AG04450 (cell line): ENCODE results near the gene PLEKHA6. TPM values are rescaled to one million over a fixed set of nuclear protein-coding genes. Genes with fewer than 3 reads are reported as not detected.

ENCODE experiments used
- CTCF ChIA-PET: fragments of 300-600, 350-600 bp; formaldehyde crosslinking; extraction: SDS; loops from one replicate; lab custom pipeline; 2022; ENCODE audit warnings: antibody characterized with exemption, inconsistent platforms; lab: Charles Lee
- POLR2A ChIA-PET: fragments of 350-600 bp; formaldehyde crosslinking; extraction: SDS; loops from one replicate; lab custom pipeline; 2021; ENCODE audit warnings: antibody characterized with exemption, inconsistent platforms; lab: Yijun Ruan, JAX
- DNase-seq: peaks from one replicate; pipeline ENCODE4 v3.0.0-alpha.2; 2011; ENCODE audit warnings: low read depth, low spot score
- H3K27ac ChIP-seq: one replicate; pipeline ENCODE4 v1.5.1; 2012; ENCODE audit warnings: low read depth, low read length, control low read depth
- H3K27me3 ChIP-seq: one replicate; pipeline ENCODE4 v1.6.0; 2012; ENCODE audit warnings: low read length; ENCODE audit not compliant: control insufficient read depth, insufficient read depth
- H3K4me3 ChIP-seq: 2 replicates; pipeline ENCODE4 v1.5.1; 2011; ENCODE audit warnings: mild to moderate bottlenecking, low read depth, low read length, control low read depth
- H3K9me3 ChIP-seq: 2 replicates; pipeline ENCODE4 v1.5.1; 2012; ENCODE audit warnings: low read length; ENCODE audit not compliant: control insufficient read depth, insufficient read depth
- CTCF ChIP-seq: IDR thresholded peaks from 2 replicates; pipeline ENCODE4 v1.5.1; 2011; ENCODE audit warnings: low read depth, low read length, control low read depth, inconsistent platforms
- polyA plus RNA-seq: library from polyadenylated mRNA; depleted of rRNA; stranded (reverse); fragments of >200 nt; gene quantifications from 2 replicates; pipeline ENCODE4 v1.2.3, GENCODE V29; 2011

PLEKHA6 gene
- polyA plus RNA-seq, 1 experiment = 6.8 TPM

GRCh38 chr1:204293605-204294337 lies 66.0 kb downstream of the PLEKHA6 start:
- ChIA-PET POLR2A (interaction anchor here (0.9 to 1.4 kb wide), 2 partner anchors 14 to 26 kb away, joined by 4 read pairs; no protein-coding TSS in a partner anchor), CTCF (no interaction called here)
- Histone ChIP-seq H3K27me3 (no peaks in the 10 kb centered on the region), H3K4me3 (peak overlapping the region; percentile 21; the same call in 1 of the 2 replicates), H3K9me3 (no peaks in the 10 kb centered on the region), H3K27ac (peak overlapping the region; percentile 85)
- no peak for TF ChIP-seq CTCF
- DNase-seq = no peak

GRCh38 chr1:204292740-204293139 lies 67.0 kb downstream of the PLEKHA6 start:
- no peaks in the 10 kb centered on the region for H3K27me3 ChIP-seq
- no peak for TF ChIP-seq CTCF
- POLR2A ChIA-PET = interaction anchor here (1.0 kb wide), 1 partner anchor 27 kb away, joined by 3 read pairs; no protein-coding TSS in a partner anchor
- no peak for DNase-seq
- H3K27ac ChIP-seq = no peak overlapping the region
- no peaks in the 10 kb centered on the region for H3K9me3 ChIP-seq
- no peak overlapping the region for H3K4me3 ChIP-seq
- CTCF ChIA-PET = no interaction called here

- TF ChIP-seq CTCF = no peak
- POLR2A ChIA-PET = no interaction called here
Measured at GRCh38 chr1:204289280-204289679, 70.4 kb downstream of the PLEKHA6 start.

GRCh38 chr1:204288021-204288588 lies 71.6 kb downstream of the PLEKHA6 start:
- Histone ChIP-seq H3K27me3 (peaks cover 3% of the 10 kb centered on the region), H3K27ac (no peak overlapping the region), H3K4me3 (no peak overlapping the region), H3K9me3 (no peaks in the 10 kb centered on the region)
- CTCF ChIA-PET = interaction anchor here (1.0 to 1.9 kb wide), 2 partner anchors 30 to 34 kb away, joined by 3 to 5 read pairs; no protein-coding TSS in a partner anchor
- no peak for TF ChIP-seq CTCF
- POLR2A ChIA-PET = no interaction called here
- DNase-seq = no peak

More at GRCh38 chr1:204289280-204289679, 70.4 kb downstream of the PLEKHA6 start:
- DNase-seq = no peak
- H3K9me3 ChIP-seq = no peaks in the 10 kb centered on the region
- CTCF ChIA-PET = no interaction called here
- no peaks in the 10 kb centered on the region for H3K27me3 ChIP-seq
- no peak overlapping the region for H3K4me3 ChIP-seq
- H3K27ac ChIP-seq = no peak overlapping the region

- CTCF ChIA-PET = interaction anchor here (1.0 to 1.9 kb wide), 2 partner anchors 29 to 33 kb away, joined by 3 to 5 read pairs; no protein-coding TSS in a partner anchor
- H3K27ac ChIP-seq = no peak overlapping the region
Measured at GRCh38 chr1:204287466-204287891, 72.2 kb downstream of the PLEKHA6 start.

More at GRCh38 chr1:204287466-204287891, 72.2 kb downstream of the PLEKHA6 start:
- DNase-seq = no peak
- POLR2A ChIA-PET = interaction anchor here (0.9 kb wide), 1 partner anchor 8 kb away, joined by 4 read pairs; no protein-coding TSS in a partner anchor
- TF ChIP-seq CTCF = no peak
- Histone ChIP-seq H3K9me3 (no peaks in the 10 kb centered on the region), H3K27me3 (peaks cover 3% of the 10 kb centered on the region), H3K4me3 (no peak overlapping the region)
